Transverse colon (tissue), 4 donors: ENCODE measurements around the gene CHMP5. TPM values are rescaled to one million over a fixed set of nuclear protein-coding genes. Genes with fewer than 3 reads are reported as not detected.

Experiments used
- DNase-seq: peaks from one replicate; pipeline ENCODE4 v3.0.0-alpha.2; 2019
- H3K27ac ChIP-seq, 4 donors: fragments of 200-600 bp; sonication (generic); 2 replicates each; pipeline ENCODE4 v1.5.1; 2016 to 2018; ENCODE audit warnings: inconsistent platforms in 4 of 4
- H3K27me3 ChIP-seq: fragments of 200-600 bp; sonication (generic); 2 replicates; pipeline ENCODE4 v1.5.1; 2017; ENCODE audit warnings: inconsistent platforms
- H3K36me3 ChIP-seq, 4 donors: fragments of 200-600 bp; sonication (generic); 2 replicates each; pipeline ENCODE4 v1.5.1; 2017 to 2019; ENCODE audit warnings: inconsistent platforms in 4 of 4
- H3K4me1 ChIP-seq, 4 donors: fragments of 200-600 bp; sonication (generic); 2 replicates each; pipeline ENCODE4 v1.5.1; 2017 to 2020; ENCODE audit warnings: inconsistent platforms in 4 of 4
- H3K4me3 ChIP-seq, 4 donors: fragments of 200-600 bp; sonication (generic); 1 replicate in 1 of 4; 2 replicates in 3 of 4; pipeline versions ENCODE4 v1.5.1 to v1.6.1; 2017 to 2019; ENCODE audit warnings: inconsistent platforms in 4 of 4
- H3K9me3 ChIP-seq, 2 donors: fragments of 200-600 bp; sonication (generic); 2 replicates each; pipeline ENCODE4 v1.5.1; 2017 to 2019; ENCODE audit warnings: inconsistent platforms in 2 of 2
- CTCF ChIP-seq, 5 experiments: fragments of 200-600 bp in 3 of 5; fragments of 450-650 bp in 2 of 5; sonication (generic) in 3 of 5; IDR thresholded peaks; 1 replicate in 2 of 5; 2 replicates in 3 of 5; pipeline ENCODE4 v1.5.1; 2016 to 2017; ENCODE audit warnings: antibody characterized with exemption in 5 of 5, inconsistent platforms in 3 of 5, mild to moderate bottlenecking in 2 of 5, moderate library complexity in 1 of 5
- EP300 ChIP-seq: sonication (generic); formaldehyde crosslinking; IDR thresholded peaks from one replicate; pipeline ENCODE4 v1.6.1; 2017; ENCODE audit warnings: antibody characterized with exemption, low read depth
- POLR2A ChIP-seq: fragments of 450-650 bp; IDR thresholded peaks from one replicate; pipeline ENCODE4 v1.6.1; 2016; ENCODE audit warnings: antibody characterized with exemption, mild to moderate bottlenecking, moderate library complexity
- POLR2AphosphoS5 ChIP-seq, 3 donors: sonication (generic); formaldehyde crosslinking; IDR thresholded peaks; one replicate each; pipeline ENCODE4 v1.6.1; 2016; ENCODE audit warnings: antibody characterized with exemption in 3 of 3
- WGBS, 2 donors: methylation state at CpG; one replicate each; pipeline ENCODE4 v1.1.5; 2018; ENCODE audit warnings: low coverage in 1 of 2; 5-methylcytosine and 5-hydroxymethylcytosine counted together
- in situ Hi-C, 4 donors: fragments of 200-750 bp; cut with MboI; loops; one replicate each; pipeline versions ENCODE4 v1.15.0 to v1.15.1; 2017; ENCODE audit warnings: low sequenced_read_pairs in 3 of 4, low pct_ligation_motif_present in 1 of 4, low pct_unique_long_range_greater_than_20kb in 1 of 4
- intact Hi-C: fragments of 100-400 bp; cut with DNase I; formaldehyde crosslinking; loops from one replicate; pipeline ENCODE4 v1.15.1; 2023; ENCODE audit warnings: low total_unique reads
- total RNA-seq, 4 donors: library from RNA; depleted of rRNA; stranded (reverse); fragments of >200 nt; gene quantifications; one replicate each; pipeline ENCODE4 v1.1.0, GENCODE V29; 2016

Gene CHMP5
- total RNA-seq, 4 donors from 2014 or later = 23.3 to 100 (median 56.5) TPM

GRCh38 chr9:33263131-33264002 lies 1.5 kb upstream of the CHMP5 start:
- WGBS, 2 donors = 4 to 8% methylated on average over 4 to 24 of the region's 25 CpGs
- Histone ChIP-seq H3K4me3 (peak overlapping the region; percentile 89 to 97 (median 92)), H3K4me1 (peaks cover 6 to 32% (median 19%) of the 10 kb centered on the region in 4 donors), H3K27ac (peak overlapping the region; percentile 95 to 97 (median 97)), H3K27me3 (no peaks in the 10 kb centered on the region), H3K36me3 (peaks cover 0 to 41% (median 19%) of the 10 kb centered on the region in 4 donors), H3K9me3 (no peaks in the 10 kb centered on the region)
- in situ Hi-C loops = no loop called here
- no peak for TF ChIP-seq CTCF (IDR thresholded peaks at IDR 0.05)
- no peak for TF ChIP-seq POLR2AphosphoS5 (IDR thresholded peaks at IDR 0.05)
- TF ChIP-seq POLR2A = no peak
- TF ChIP-seq EP300 = no peak
- intact Hi-C loops = no loop called here
- no peak for DNase-seq

- intact Hi-C loops (no loop called here), in situ Hi-C loops (no loop called here)
- Histone ChIP-seq H3K9me3 (no peaks in the 10 kb centered on the region), H3K36me3 (peaks cover 0 to 42% (median 16%) of the 10 kb centered on the region in 4 donors), H3K27ac (peak overlapping the region; percentile 95 to 97 (median 97)), H3K4me3 (peak overlapping the region; percentile 89 to 97 (median 92)), H3K27me3 (no peaks in the 10 kb centered on the region), H3K4me1 (peaks cover 6 to 32% (median 19%) of the 10 kb centered on the region in 4 donors)
- 0% methylated on average over 37 of the region's 37 CpGs; no CpG with 5 or more reads in 1 of the 2 donors for WGBS, 2 donors
- TF ChIP-seq POLR2A = no peak
- peak; percentile 59 for DNase-seq
These were observed 811 bp upstream of the CHMP5 start for GRCh38 chr9:33264003-33264472.

- H3K27ac ChIP-seq = peak overlapping the region; percentile 95 to 97 (median 97)
- no peaks in the 10 kb centered on the region for H3K9me3 ChIP-seq
- DNase-seq = peak; percentile 20
- H3K36me3 ChIP-seq = peaks cover 0 to 39% (median 12%) of the 10 kb centered on the region in 4 donors
- H3K27me3 ChIP-seq = no peaks in the 10 kb centered on the region
- TF ChIP-seq POLR2AphosphoS5 (IDR thresholded peaks at IDR 0.05) = no peak
- TF ChIP-seq POLR2A = no peak
- no peak for TF ChIP-seq EP300
- no peak for TF ChIP-seq CTCF (IDR thresholded peaks at IDR 0.05)
- 20 to 21% methylated on average over 11 to 13 of the region's 13 CpGs for WGBS, 2 donors
- in situ Hi-C loops = no loop called here
- H3K4me3 ChIP-seq = peak overlapping the region; percentile 42 to 97 (median 71)
- peaks cover 6 to 32% (median 19%) of the 10 kb centered on the region in 4 donors for H3K4me1 ChIP-seq
- intact Hi-C loops = no loop called here
These were observed 489 bp downstream of the CHMP5 start for GRCh38 chr9:33265211-33265865.

- no peaks in the 10 kb centered on the region for H3K9me3 ChIP-seq
- DNase-seq = no peak
- H3K27ac ChIP-seq = no peak overlapping the region
- no peak overlapping the region for H3K4me3 ChIP-seq
- H3K4me1 ChIP-seq = peaks cover 6 to 37% (median 23%) of the 10 kb centered on the region in 4 donors
- no peaks in the 10 kb centered on the region for H3K27me3 ChIP-seq
- in situ Hi-C loops (no loop called here), intact Hi-C loops (no loop called here)
- TF ChIP-seq CTCF (IDR thresholded peaks at IDR 0.05) (no peak), POLR2AphosphoS5 (IDR thresholded peaks at IDR 0.05) (no peak), EP300 (no peak), POLR2A (no peak)
- peaks cover 0 to 35% (median 11%) of the 10 kb centered on the region in 4 donors for H3K36me3 ChIP-seq
These were observed 2.4 kb downstream of the CHMP5 start for GRCh38 chr9:33267151-33267767.
